HuH-7.5 (cell line): ENCODE results near the gene SPRR2B.
"Not testable (repeated sequence)": the region's sequence is repeated elsewhere in the genome, so short reads cannot be mapped to it uniquely, and the experiment has no call there.

ENCODE experiments used
- DNase-seq: peaks from one replicate; pipeline ENCODE4 v3.0.0; 2011; ENCODE audit warnings: low spot score

Gene SPRR2B

GRCh38 chr1:153032677-153033308, 38.6 kb downstream of the SPRR2B start:
- DNase-seq: peak; percentile 2

- no peak for DNase-seq
These were observed 39.3 kb downstream of the SPRR2B start for GRCh38 chr1:153032073-153032472.

GRCh38 chr1:153030895-153031294, 40.5 kb downstream of the SPRR2B start, which contains the start of gene SPRR1B:
Gene SPRR1B (plus strand): TSS chr1:153031203. CDS start chr1:153032346, 1,143 bp downstream.
- DNase-seq: no peak

GRCh38 chr1:153028766-153029165, 42.6 kb downstream of the SPRR2B start:
- DNase-seq: no peak

GRCh38 chr1:153025797-153026196, 45.6 kb downstream of the SPRR2B start:
- no peak for DNase-seq

GRCh38 chr1:153024413-153024812, 47.0 kb downstream of the SPRR2B start:
- DNase-seq: no peak

GRCh38 chr1:153023109-153023508, 48.3 kb downstream of the SPRR2B start:
- no peak for DNase-seq

- not testable (repeated sequence) for DNase-seq
These were observed 49.1 kb downstream of the SPRR2B start for GRCh38 chr1:153022340-153022739.

GRCh38 chr1:153021829-153022228, 49.6 kb downstream of the SPRR2B start:
- DNase-seq: not testable (repeated sequence)
